HL-60 (cell line): ENCODE measurements around the gene CTBP2.

Experiments
- DNase-seq, 2 experiments: peaks; one replicate each; pipeline ENCODE4 v3.0.0-alpha.2; 2010 to 2020; ENCODE audit warnings: low read depth in 1 of 2, low spot score in 1 of 2
- H3K27ac ChIP-seq: fragments of 250-450 bp; sonication (Bioruptor Pico); replicated peaks from 2 replicates; pipeline ENCODE4 v1.5.1; 2020; ENCODE audit warnings: mild to moderate bottlenecking, moderate library complexity
- H3K27me3 ChIP-seq: fragments of 250-450 bp; sonication (Bioruptor Pico); 2 replicates; pipeline ENCODE4 v1.5.1; 2021; ENCODE audit warnings: mild to moderate bottlenecking, moderate library complexity; ENCODE audit not compliant: insufficient read depth, poor library complexity, severe bottlenecking
- H3K4me3 ChIP-seq: replicated peaks from 2 replicates; pipeline ENCODE4 v1.5.1; 2011; ENCODE audit warnings: mild to moderate bottlenecking, control low read depth, low read length; ENCODE audit not compliant: insufficient read depth
- CTCF ChIP-seq: IDR thresholded peaks from one replicate; pipeline ENCODE4 v1.5.1; 2011; ENCODE audit warnings: low read length, control low read depth, inconsistent platforms; ENCODE audit not compliant: insufficient read depth
- GABPA ChIP-seq: IDR thresholded peaks from 2 replicates; pipeline ENCODE4 v1.6.1; 2012; ENCODE audit warnings: low read depth
- POLR2AphosphoS5 ChIP-seq: IDR thresholded peaks from 2 replicates; pipeline ENCODE4 v1.6.1; 2012; ENCODE audit warnings: low read depth
- REST ChIP-seq: IDR thresholded peaks from 2 replicates; pipeline ENCODE4 v1.6.1; 2012; ENCODE audit warnings: low read depth; ENCODE audit not compliant: insufficient replicate concordance
- SPI1 ChIP-seq: IDR thresholded peaks from 2 replicates; pipeline ENCODE4 v1.6.1; 2012; ENCODE audit warnings: low read depth, mild to moderate bottlenecking, borderline replicate concordance

The CTBP2 gene

GRCh38 chr10:125200396-125200795 is 40.0 kb upstream of the CTBP2 start:
- TF ChIP-seq GABPA, result no peak
- TF ChIP-seq POLR2AphosphoS5, result no peak
- no peak for TF ChIP-seq SPI1
- no peak for TF ChIP-seq CTCF
- TF ChIP-seq REST, result no peak
- Histone ChIP-seq H3K27me3 (no peaks in the 10 kb centered on the region), H3K4me3 (no peak overlapping the region), H3K27ac (no peak overlapping the region)
- no peak for DNase-seq

- no peak for TF ChIP-seq SPI1
- TF ChIP-seq REST, result no peak
- no peak for TF ChIP-seq POLR2AphosphoS5
- TF ChIP-seq CTCF, result no peak
- no peak for TF ChIP-seq GABPA
- no peak for DNase-seq
- no peak overlapping the region for H3K4me3 ChIP-seq
- H3K27me3 ChIP-seq, result no peaks in the 10 kb centered on the region
- H3K27ac ChIP-seq, result no peak overlapping the region
Observed at GRCh38 chr10:125199270-125199669, 38.9 kb upstream of the CTBP2 start.

GRCh38 chr10:125194814-125195213 is 34.5 kb upstream of the CTBP2 start:
- H3K27me3 ChIP-seq, result no peaks in the 10 kb centered on the region
- TF ChIP-seq CTCF, result no peak
- no peak for TF ChIP-seq POLR2AphosphoS5
- no peak for TF ChIP-seq GABPA
- TF ChIP-seq SPI1, result no peak
- TF ChIP-seq REST, result no peak
- DNase-seq, result no peak
- H3K27ac ChIP-seq, result no peak overlapping the region
- H3K4me3 ChIP-seq, result no peak overlapping the region
